ENCODE data around the gene GABARAPL1. TPM values are rescaled to one million over a fixed set of nuclear protein-coding genes. Genes with fewer than 3 reads are reported as not detected.
"Not testable (repeated sequence)": the region's sequence is repeated elsewhere in the genome, so short reads cannot be mapped to it uniquely, and the experiment has no call there.

Gene GABARAPL1
- total RNA-seq, 1 donor from 2014 or later = 60.7 TPM

DNA sequence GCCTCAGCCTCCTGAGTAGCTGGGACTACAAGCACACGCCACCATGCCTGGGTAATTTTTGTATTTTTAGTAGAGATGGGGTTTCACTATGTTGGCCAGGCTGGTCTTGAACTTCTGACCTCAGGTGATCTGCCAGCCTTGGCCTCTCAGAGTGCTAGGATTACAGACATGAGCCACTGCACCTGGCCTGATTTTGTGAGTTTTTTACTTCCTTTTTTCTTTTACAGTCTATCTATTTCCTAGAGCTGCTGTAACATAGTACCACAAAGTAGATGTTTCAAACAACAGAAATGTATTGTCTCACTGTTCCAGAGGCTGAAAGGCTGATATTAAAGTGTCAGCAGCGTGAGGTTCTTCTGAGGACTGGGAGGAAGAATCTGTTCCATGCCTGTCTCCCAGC, 8.2 kb upstream of the GABARAPL1 start:
- DNase-seq = not testable (repeated sequence)

DNA sequence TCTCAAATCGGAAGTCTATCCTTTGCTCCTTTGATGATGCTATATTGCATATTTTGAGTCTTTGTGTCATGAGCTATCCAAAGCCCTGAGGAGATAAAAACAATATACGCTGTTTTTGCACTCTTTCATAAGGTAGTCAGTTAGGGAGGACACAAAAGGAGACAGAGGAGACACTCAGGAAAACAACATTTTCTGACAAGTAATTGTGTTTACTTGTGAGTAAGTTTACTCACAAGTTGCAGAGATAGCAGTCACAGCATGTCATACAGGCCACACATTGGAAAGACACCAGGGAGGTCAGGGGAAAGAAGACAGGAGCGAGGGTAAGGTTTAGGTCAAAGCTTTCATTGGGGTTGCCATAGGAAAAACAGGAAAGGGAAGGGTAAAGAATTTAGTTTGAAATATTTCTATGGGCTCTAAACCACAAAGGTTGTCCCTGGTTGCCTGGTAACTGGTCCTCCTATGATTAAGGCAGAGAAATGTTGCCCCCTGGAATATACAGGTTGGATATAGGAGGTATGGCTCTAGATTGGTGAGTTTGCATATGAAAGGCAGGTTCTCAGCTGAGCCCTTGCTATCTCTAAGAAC, 7.4 kb upstream of the GABARAPL1 start:
- no peak for DNase-seq

DNA sequence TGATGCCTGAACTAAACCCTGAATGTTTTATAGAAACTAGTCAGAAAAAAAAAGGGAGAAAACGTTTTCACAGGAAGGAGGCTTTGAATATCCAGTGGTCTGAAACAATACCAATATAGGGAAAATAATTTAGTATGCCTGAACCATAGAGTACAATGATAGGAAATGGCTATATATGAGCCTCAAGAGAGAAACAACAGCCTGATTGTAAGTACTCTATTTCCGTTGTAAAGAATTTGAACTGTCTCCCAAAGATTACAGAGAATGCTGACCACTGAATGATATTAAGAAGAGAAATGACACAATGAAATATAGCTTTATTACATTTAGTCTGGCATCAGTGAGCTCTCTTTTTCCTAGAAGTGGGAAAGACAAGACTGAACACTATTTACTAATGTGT, 5.5 kb upstream of the GABARAPL1 start:
- DNase-seq = no peak

DNA sequence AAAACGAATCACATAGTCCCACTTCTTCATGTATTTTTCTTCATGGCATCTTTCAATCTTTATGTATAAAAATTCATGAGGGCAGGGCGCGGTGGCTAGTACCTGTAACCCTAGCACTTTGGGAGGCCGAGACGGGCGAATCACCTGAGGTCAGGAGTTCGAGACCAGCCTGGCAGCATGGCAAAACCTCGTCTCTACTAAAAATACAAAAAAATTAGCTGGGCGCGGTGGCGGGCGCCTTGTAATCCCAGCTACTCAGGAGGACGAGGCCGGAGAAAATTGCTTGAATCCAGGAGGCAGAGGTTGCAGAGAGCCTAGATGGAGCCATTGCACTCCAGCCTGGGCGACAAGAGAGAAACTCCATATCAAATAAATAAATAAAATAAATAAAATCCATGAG, 2.5 kb upstream of the GABARAPL1 start:
- no peak for DNase-seq

DNA sequence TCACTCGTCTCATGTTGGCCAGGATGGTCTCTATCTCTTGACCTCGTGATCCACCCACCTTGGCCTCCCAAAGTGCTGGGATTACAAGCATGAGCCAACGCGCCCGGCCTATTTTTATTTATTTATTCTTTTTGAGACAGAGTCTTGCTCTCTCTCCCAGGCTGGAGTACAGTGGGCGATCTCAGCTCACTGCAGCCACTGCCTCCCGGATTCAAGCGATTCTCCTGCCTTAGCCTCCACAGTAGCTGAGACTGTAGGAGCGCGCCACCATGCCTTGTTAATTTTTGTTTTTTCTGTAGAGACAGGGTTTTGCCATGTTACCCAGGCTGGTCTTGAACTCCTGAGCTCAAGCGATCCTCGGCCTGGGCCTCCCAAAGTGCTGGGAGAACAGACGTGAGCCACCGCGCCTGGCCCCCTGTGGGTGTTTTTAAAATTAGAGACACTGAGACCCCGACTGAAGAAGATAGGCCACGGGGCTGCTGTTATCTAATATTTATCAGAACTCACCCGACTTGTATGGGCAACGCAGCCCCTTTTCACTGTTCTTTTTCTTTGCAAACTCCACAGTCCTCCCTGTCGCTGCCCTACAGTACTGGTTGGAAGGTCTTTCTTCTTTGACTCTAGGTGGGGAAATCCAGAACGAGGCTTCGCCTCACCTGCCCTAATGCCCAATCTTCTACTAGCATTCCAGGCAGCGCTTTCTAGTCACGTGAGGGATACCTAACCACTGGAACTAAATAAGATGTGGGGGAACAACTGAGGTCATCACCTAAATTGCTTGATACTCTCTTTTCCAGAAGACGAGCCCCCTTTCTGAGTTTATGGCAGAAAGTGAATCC, 1.4 kb upstream of the GABARAPL1 start:
- DNase-seq = no peak

DNA sequence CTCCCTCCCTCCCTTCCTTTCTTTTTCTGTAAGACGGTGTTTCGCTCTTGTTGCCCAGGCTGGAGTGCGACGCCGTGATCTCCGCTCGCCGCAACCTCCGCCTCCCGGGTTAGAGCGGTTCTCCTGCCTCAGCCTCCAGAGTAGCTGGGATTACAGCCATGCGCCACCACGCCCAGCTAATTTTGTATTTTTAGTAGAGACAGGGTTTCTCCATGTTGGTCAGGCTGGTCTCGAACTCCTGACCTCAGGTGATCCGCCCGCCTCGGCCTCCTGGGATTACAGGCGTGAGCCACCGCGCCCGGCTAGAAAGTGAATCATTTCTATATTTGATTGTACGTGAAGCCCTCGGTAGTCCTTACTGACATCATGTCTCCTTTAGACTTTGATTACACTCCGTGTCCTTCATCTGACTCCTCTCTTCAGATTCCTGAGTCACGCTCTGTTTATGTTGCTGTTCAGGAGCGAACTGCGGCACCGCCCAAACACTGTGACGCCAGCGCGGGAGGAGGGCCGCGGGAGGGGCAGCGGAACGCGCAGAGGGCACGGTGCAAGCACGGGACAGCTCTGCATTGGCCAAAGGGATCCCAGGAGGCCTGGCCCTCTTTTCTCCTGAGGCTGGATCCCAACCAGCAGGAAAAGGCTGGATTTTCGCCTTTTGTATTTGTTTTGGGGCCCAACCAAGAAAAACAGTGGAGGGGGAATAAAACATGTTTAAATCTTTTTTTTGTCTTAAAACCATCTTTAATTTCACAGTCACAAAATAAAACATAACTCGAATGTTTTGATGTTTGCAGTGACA, 538 bp upstream of the GABARAPL1 start:
- peak; percentile 93 for DNase-seq

DNA sequence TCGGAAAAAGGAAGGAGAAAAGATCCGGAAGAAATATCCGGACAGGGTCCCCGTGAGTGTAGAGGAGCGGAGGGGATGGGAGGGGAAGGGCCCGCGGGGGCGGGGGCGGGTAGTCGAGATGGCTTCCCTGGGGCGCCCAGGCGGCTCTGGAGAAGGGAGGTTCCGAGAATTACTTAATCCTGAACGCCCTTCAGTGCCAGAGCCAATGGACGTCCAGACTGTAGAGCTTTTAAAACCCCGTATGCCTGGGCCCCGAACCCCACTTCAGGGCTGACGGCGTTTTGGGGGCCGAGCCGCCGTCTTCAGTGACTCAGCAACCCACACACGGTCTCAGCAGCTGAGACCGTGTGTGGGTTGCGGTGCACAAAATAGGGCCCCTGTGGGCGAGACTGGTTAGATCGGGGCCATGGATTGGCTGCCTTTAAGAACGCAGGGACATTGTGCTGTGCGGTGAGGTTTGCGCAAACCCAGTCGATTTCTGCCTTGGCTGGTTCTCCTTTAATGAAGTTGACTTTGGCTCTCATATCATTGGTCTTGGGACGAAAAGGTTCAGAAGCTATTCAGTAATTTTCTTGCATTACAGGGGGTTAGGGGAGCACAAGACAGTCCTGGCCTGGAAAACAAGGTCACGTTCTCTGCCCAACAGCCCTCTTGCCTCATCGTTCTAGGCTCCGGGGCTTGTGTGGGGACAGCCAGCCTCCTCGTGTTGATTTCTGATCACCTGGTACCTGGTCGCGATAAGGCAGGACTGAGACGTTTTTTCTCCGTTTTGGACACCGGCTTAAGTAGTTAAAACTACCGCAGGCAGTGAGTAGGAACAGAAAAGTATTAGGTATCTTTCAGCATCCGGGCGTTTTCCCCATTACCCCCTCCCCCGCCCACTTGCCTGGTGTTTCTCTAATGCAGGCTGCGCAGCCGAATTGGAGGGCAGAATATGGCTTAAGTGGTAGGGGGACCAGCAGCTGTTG, 775 bp downstream of the GABARAPL1 start:
- peak; percentile 58 for DNase-seq

DNA sequence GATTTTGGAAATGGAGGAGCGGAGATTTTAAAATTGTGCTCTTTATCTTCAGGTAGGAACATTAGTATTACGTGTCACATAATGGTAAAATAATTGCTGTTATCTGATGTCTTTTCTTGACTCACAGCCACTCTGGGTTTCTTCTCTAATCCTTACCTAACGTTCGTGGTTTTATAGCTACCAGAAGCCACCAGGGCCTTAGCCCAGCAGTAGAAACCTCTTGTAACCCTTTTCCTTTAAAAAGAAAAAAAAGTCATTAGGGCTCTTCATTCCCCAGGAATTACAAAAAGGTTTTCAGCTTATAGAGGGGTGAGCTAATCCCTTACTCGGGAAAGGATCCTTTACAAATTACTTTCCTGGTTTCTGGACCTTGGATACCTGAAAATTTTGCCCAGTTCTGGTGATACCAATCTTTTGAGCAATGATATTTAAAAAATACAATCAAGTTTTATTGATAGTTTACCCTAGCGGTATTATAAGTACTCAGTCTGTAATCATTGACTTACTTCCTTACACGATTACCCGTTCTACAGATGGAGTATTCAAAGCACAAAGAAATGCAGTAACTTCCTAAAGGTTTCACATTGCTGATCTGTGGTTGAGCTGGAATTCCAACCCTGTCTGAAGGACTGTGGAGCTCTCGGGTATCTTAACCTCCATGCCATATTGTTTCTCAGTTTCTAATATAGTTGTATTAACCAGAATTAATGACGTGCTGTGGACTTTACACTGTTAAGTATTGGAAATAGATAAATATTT, 1.6 kb downstream of the GABARAPL1 start:
- no peak for DNase-seq

DNA sequence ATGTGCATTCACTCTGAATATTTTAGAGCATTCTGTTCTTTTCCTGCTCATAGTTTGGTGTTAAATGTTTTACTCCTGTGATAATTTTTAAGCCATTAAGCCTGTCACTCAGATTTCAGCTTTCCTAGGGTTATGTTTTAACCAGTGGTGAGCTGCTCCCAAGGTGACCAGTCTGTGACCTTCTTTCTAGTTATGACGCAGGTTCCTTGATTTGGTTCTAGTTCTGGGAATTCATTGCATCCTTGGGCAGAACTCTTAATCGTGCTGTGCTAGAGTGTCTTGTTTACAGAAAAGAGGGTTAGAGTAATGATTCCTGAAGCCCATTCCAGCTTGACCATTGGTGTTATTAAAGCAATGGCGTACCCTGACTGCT, 2.2 kb downstream of the GABARAPL1 start:
- no peak for DNase-seq

DNA sequence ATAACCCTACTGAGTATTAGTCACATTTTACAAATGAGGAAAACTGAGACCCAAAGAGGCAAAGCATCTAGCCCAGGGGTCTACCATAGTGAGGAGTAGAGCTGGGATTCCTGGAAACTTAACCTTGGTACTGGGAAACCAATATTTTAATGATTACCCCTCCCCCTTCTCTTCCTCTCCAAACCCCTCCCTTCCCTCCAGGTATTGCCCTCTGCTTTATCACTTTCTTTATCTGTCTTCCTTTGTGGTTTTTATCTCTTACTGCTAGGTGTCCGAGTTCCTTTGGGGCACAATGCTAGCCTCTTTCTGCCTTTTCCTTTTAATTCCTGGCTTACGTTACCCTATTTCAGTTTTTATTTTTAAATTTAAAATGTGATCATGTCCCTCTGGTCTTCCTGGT, 2.8 kb downstream of the GABARAPL1 start:
- no peak for DNase-seq

DNA sequence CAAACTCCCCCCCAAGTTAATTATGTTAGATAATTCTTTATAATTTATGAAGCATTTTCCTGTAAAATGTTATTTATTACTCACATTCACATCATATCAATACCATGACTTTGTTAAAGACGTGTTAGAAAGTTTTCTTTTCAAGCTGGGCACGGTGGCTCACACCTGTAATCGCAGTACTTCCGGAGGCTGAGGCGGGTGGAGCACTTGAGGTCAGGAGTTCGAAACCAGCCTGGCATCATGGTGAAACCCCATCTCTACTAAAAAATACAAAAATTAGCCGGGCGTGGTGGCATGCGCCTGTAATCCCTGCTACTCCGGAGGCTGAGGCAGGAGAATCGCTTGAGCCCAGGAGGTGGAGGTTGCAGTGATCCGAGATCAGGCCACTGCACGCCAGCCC, 3.3 kb downstream of the GABARAPL1 start:
- not testable (repeated sequence) for DNase-seq

DNA sequence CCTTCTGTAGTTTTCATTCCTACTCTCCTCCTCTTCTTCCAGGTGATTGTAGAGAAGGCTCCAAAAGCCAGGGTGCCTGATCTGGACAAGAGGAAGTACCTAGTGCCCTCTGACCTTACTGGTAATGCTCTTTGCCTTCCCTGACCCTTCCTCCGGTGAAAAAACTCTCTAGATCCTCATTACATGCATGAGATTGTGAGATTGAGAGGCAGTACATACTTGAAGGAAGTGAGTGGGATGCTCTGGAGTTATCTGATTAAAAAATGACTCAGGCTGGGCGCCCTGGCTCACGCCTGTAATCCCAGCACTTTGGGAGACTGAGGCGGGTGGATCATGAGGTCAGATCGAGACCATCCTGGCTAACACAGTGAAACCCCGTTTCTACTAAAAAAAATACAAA, 5.3 kb downstream of the GABARAPL1 start:
- DNase-seq = no peak

DNA sequence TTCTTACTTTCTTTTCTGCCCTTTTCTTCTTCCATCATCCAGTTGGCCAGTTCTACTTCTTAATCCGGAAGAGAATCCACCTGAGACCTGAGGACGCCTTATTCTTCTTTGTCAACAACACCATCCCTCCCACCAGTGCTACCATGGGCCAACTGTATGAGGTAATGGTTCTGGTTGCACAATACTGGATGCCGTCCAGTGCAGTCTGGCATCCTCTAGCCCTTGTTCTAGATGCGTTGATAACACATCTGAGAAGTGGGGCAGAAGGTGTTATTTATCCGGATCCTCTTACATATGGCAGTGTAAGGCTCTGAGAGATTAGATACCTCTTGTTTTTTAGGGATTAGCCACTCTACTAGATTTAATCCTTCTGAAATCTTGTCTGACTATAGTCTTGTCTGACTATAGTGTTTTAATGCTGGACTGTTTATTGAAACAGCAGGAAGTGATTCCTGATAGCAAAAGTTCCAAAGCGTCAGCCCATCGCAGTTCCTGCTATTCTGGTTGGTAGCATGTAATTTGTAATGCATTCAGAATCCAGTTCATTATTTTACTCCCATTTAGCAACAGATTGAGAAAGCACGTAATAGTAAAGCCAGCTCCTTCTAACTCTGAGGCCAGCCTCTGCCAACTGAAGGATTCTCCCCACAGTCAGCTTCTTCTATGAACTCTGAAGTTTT, 7.9 kb downstream of the GABARAPL1 start:
- DNase-seq = peak; percentile 31

DNA sequence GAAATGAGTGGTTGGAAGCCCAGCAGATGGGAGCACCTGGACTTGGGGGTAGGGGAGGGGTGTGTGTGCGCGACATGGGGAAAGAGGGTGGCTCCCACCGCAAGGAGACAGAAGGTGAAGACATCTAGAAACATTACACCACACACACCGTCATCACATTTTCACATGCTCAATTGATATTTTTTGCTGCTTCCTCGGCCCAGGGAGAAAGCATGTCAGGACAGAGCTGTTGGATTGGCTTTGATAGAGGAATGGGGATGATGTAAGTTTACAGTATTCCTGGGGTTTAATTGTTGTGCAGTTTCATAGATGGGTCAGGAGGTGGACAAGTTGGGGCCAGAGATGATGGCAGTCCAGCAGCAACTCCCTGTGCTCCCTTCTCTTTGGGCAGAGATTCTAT, 9.2 kb downstream of the GABARAPL1 start:
- no peak for DNase-seq

DNA sequence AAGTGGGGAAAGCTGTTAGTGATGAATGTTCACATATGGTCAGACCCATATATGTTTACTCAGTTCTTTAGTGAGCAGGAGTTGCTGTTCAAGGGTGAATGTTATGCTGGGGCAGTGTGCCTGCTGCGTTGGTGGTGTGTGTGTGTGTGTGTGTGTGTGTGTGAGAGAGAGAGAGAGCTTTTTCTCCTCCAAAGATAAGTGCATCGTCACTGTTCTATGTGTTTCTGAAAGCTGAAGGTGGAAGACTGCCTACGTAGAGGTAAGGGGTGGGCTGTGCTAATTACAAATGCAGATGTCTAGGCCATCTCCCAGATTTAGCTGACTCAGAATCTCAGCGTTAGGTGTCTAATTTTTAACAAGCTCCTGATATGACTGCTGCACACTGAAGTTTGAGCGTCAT, 10.5 kb downstream of the GABARAPL1 start:
- DNase-seq = peak; percentile 21

DNA sequence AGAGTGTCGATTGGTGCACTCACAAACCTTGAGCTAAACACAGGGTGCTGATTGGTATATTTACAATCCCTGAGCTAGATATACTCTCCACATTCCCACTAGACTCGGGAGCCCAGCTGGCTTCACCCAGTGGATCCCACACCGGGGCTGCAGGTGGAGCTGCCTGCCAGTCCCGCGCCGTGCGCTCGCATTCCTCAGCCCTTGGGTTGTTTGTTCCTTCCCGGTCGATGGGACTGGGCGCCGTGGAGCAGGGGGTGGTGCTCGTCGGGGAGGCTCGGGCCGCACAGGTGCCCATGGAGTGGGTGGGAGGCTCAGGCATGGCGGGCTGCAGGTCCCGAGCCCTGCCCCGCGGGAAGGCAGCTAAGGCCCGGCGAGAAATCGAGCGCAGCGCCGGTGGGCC, 12.7 kb downstream of the GABARAPL1 start:
- DNase-seq = not testable (repeated sequence)

DNA sequence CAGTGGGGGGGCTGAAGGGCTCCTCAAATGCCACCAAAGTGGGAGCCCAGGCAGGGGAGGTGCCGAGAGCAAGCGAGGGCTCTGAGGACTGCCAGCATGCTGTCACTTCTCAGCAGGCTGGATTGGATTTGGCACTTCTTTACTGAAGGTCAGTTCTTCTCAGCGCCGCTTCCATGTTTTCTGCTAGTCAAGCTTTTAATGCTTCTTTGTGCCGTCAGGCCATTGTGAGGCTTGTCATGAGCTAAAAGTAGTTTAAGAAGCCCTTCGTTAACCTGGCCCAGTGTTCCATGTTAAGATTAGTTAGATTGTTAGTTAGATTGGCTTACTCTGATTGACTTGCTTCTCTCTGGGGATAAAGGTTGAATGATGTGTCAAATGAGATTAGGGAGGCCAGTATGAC, 13.4 kb downstream of the GABARAPL1 start:
- no peak for DNase-seq

DNA sequence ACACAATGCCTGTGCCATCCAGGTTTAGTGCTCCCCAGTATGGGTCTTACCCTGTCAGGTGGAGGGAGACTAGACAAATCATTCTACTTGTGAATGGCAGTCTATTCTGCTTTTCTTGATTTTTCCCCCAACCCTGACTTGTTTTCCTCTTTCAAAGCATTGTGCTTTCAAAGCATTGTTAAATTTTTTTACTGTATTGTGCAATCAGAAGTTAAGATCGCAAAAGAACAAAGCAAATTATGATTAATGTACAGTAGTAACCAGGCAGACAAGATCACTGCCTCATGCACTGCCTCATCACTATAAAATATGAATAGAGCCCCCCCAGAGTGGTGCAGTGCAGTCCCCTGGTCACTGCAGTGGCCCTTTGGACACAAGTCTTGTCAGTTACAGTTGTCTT, 14.1 kb downstream of the GABARAPL1 start:
- no peak for DNase-seq

DNA sequence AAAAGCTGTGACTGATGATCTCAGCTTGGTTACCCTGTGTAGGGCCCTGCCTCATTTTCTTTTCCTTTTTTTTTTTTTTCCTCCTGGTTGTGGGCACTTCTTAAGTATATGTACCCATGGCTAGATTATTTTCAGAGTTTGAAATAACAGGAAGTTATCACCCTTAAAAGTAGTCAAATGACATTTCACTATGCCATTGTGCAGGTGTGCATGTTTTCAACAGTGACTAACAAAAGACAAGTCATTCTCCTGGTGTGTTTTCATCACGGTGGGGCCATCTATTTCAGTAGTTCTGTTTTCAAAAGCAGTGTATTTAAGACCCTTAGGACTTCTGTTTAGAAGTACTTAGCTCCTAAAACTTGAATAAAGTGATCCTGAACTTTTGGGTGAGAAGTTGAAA, 15.0 kb downstream of the GABARAPL1 start:
- no peak for DNase-seq

DNA sequence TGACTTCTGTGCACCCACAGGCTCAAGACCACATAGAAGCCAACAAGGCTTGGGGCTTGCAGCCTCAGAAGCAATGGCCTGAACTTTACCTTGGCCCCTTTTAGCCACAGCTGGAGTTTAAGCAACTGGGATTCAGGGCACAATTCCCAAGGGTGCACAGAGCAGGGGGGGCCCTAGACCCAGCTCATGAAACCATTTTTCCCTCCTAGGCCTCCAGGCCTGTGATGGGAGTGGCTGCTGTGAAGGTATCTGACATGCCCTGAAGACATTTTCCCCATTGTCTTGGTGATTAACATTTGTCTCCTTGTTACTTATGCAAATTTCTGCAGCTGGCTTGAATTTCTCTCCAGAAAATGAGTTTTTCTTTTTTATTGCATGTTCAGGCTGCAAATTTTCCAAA, 21.9 kb downstream of the GABARAPL1 start:
- no peak for DNase-seq

Measured in occipital lobe (tissue), 2 donors.